ENCODE results near the gene TARS2. TPM values are rescaled to one million over a fixed set of nuclear protein-coding genes. Genes with fewer than 3 reads are reported as not detected.

The TARS2 gene
- polyA plus RNA-seq, 2 donors, result 14.1 to 26.7 TPM

- Histone ChIP-seq H3K4me1 (ENCODE audit: control insufficient read depth in 2 of 2, insufficient read depth in 2 of 2, low read length in 1 of 2) (peaks cover 0 to 6% of the 10 kb centered on the region in 2 donors), H3K4me3 (ENCODE audit: low read depth in 1 of 2, low read length in 2 of 2) (no peak overlapping the region), H3K27ac (ENCODE audit: low read depth in 2 of 2, low read length in 1 of 2) (no peak overlapping the region), H3K36me3 (ENCODE audit: control insufficient read depth in 2 of 2, insufficient read depth in 2 of 2, low read length in 1 of 2) (no peaks in the 10 kb centered on the region), H3K27me3 (ENCODE audit: control insufficient read depth in 1 of 2, insufficient read depth in 2 of 2, low read length in 2 of 2) (no peaks in the 10 kb centered on the region), H3K9me3 (ENCODE audit: control insufficient read depth in 2 of 2, insufficient read depth in 1 of 2, low read depth in 1 of 2, low read length in 1 of 2) (no peaks in the 10 kb centered on the region)
- 86% methylated on average over 16 of the region's 16 CpGs for whole genome bisulfite sequencing, 2 donors
Measured at GRCh38 chr1:150546294-150546937, 59.2 kb downstream of the TARS2 start.

- 44 to 52% methylated on average over 4 of the region's 4 CpGs for WGBS, 2 donors
- H3K9me3 ChIP-seq (ENCODE audit: control insufficient read depth in 2 of 2, insufficient read depth in 1 of 2, low read depth in 1 of 2, low read length in 1 of 2), result no peaks in the 10 kb centered on the region
- H3K27ac ChIP-seq (ENCODE audit: low read depth in 2 of 2, low read length in 1 of 2), result peak overlapping the region; percentile 92
- peaks cover 0 to 9% of the 10 kb centered on the region in 2 donors for H3K4me1 ChIP-seq (ENCODE audit: control insufficient read depth in 2 of 2, insufficient read depth in 2 of 2, low read length in 1 of 2)
- H3K36me3 ChIP-seq (ENCODE audit: control insufficient read depth in 2 of 2, insufficient read depth in 2 of 2, low read length in 1 of 2), result peaks cover 0 to 2% of the 10 kb centered on the region in 2 donors
- no peaks in the 10 kb centered on the region for H3K27me3 ChIP-seq (ENCODE audit: control insufficient read depth in 1 of 2, insufficient read depth in 2 of 2, low read length in 2 of 2)
- peak overlapping the region in 1 of 2 donors; percentile 72 for H3K4me3 ChIP-seq (ENCODE audit: low read depth in 1 of 2, low read length in 2 of 2)
Measured at GRCh38 chr1:150548324-150548631, 61.1 kb downstream of the TARS2 start.

GRCh38 chr1:150548632-150549495 is 61.6 kb downstream of the TARS2 start, which contains the start of gene ADAMTSL4:
Gene ADAMTSL4 (plus strand): TSS chr1:150549408. CDS start chr1:150552289, 2,881 bp downstream.
- no peaks in the 10 kb centered on the region for H3K9me3 ChIP-seq (ENCODE audit: control insufficient read depth in 2 of 2, insufficient read depth in 1 of 2, low read depth in 1 of 2, low read length in 1 of 2)
- peaks cover 0 to 2% of the 10 kb centered on the region in 2 donors for H3K36me3 ChIP-seq (ENCODE audit: control insufficient read depth in 2 of 2, insufficient read depth in 2 of 2, low read length in 1 of 2)
- H3K27me3 ChIP-seq (ENCODE audit: control insufficient read depth in 1 of 2, insufficient read depth in 2 of 2, low read length in 2 of 2), result no peaks in the 10 kb centered on the region
- WGBS, 2 donors, result 0 to 1% methylated on average over 57 to 91 of the region's 91 CpGs
- H3K4me3 ChIP-seq (ENCODE audit: low read depth in 1 of 2, low read length in 2 of 2), result peak within 1 kb of the TSS; percentile 64 to 72
- peak within 1 kb of the TSS; percentile 92 for H3K27ac ChIP-seq (ENCODE audit: low read depth in 2 of 2, low read length in 1 of 2)
- peaks cover 0 to 6% of the 10 kb centered on the region in 2 donors for H3K4me1 ChIP-seq (ENCODE audit: control insufficient read depth in 2 of 2, insufficient read depth in 2 of 2, low read length in 1 of 2)

- Histone ChIP-seq H3K36me3 (ENCODE audit: control insufficient read depth in 2 of 2, insufficient read depth in 2 of 2, low read length in 1 of 2) (peaks cover 0 to 6% of the 10 kb centered on the region in 2 donors), H3K9me3 (ENCODE audit: control insufficient read depth in 2 of 2, insufficient read depth in 1 of 2, low read depth in 1 of 2, low read length in 1 of 2) (no peaks in the 10 kb centered on the region), H3K27me3 (ENCODE audit: control insufficient read depth in 1 of 2, insufficient read depth in 2 of 2, low read length in 2 of 2) (no peaks in the 10 kb centered on the region), H3K4me3 (ENCODE audit: low read depth in 1 of 2, low read length in 2 of 2) (peak overlapping the region; percentile 64 to 72), H3K4me1 (ENCODE audit: control insufficient read depth in 2 of 2, insufficient read depth in 2 of 2, low read length in 1 of 2) (peaks cover 0 to 6% of the 10 kb centered on the region in 2 donors), H3K27ac (ENCODE audit: low read depth in 2 of 2, low read length in 1 of 2) (peak overlapping the region; percentile 92)
- WGBS, 2 donors, result 14 to 29% methylated on average over 22 to 43 of the region's 43 CpGs
Measured at GRCh38 chr1:150549496-150550221, 62.4 kb downstream of the TARS2 start.

- Histone ChIP-seq H3K4me3 (ENCODE audit: low read depth in 1 of 2, low read length in 2 of 2) (peak overlapping the region; percentile 64 to 72), H3K27me3 (ENCODE audit: control insufficient read depth in 1 of 2, insufficient read depth in 2 of 2, low read length in 2 of 2) (no peaks in the 10 kb centered on the region), H3K9me3 (ENCODE audit: control insufficient read depth in 2 of 2, insufficient read depth in 1 of 2, low read depth in 1 of 2, low read length in 1 of 2) (no peaks in the 10 kb centered on the region), H3K27ac (ENCODE audit: low read depth in 2 of 2, low read length in 1 of 2) (peak overlapping the region; percentile 92), H3K4me1 (ENCODE audit: control insufficient read depth in 2 of 2, insufficient read depth in 2 of 2, low read length in 1 of 2) (peaks cover 0 to 6% of the 10 kb centered on the region in 2 donors), H3K36me3 (ENCODE audit: control insufficient read depth in 2 of 2, insufficient read depth in 2 of 2, low read length in 1 of 2) (peaks cover 2 to 6% of the 10 kb centered on the region in 2 donors)
- 44 to 49% methylated on average over 20 to 22 of the region's 22 CpGs for WGBS, 2 donors
Measured at GRCh38 chr1:150550222-150551050, 63.2 kb downstream of the TARS2 start.

- peak overlapping the region; percentile 92 for H3K27ac ChIP-seq (ENCODE audit: low read depth in 2 of 2, low read length in 1 of 2)
- H3K4me1 ChIP-seq (ENCODE audit: control insufficient read depth in 2 of 2, insufficient read depth in 2 of 2, low read length in 1 of 2), result peaks cover 0 to 6% of the 10 kb centered on the region in 2 donors
- peak overlapping the region; percentile 64 to 72 for H3K4me3 ChIP-seq (ENCODE audit: low read depth in 1 of 2, low read length in 2 of 2)
- H3K36me3 ChIP-seq (ENCODE audit: control insufficient read depth in 2 of 2, insufficient read depth in 2 of 2, low read length in 1 of 2), result peaks cover 5 to 9% of the 10 kb centered on the region in 2 donors
- 59 to 64% methylated on average over 11 of the region's 11 CpGs for WGBS, 2 donors
- H3K27me3 ChIP-seq (ENCODE audit: control insufficient read depth in 1 of 2, insufficient read depth in 2 of 2, low read length in 2 of 2), result no peaks in the 10 kb centered on the region
- no peaks in the 10 kb centered on the region for H3K9me3 ChIP-seq (ENCODE audit: control insufficient read depth in 2 of 2, insufficient read depth in 1 of 2, low read depth in 1 of 2, low read length in 1 of 2)
Measured at GRCh38 chr1:150551051-150551783, 64.0 kb downstream of the TARS2 start.

GRCh38 chr1:150551784-150552127 is 64.5 kb downstream of the TARS2 start:
- WGBS, 2 donors, result 13 to 35% methylated on average over 1 of the region's 1 CpG
- H3K4me1 ChIP-seq (ENCODE audit: control insufficient read depth in 2 of 2, insufficient read depth in 2 of 2, low read length in 1 of 2), result peaks cover 0 to 6% of the 10 kb centered on the region in 2 donors
- H3K9me3 ChIP-seq (ENCODE audit: control insufficient read depth in 2 of 2, insufficient read depth in 1 of 2, low read depth in 1 of 2, low read length in 1 of 2), result no peaks in the 10 kb centered on the region
- H3K4me3 ChIP-seq (ENCODE audit: low read depth in 1 of 2, low read length in 2 of 2), result no peak overlapping the region
- H3K36me3 ChIP-seq (ENCODE audit: control insufficient read depth in 2 of 2, insufficient read depth in 2 of 2, low read length in 1 of 2), result peaks cover 5 to 11% of the 10 kb centered on the region in 2 donors
- H3K27me3 ChIP-seq (ENCODE audit: control insufficient read depth in 1 of 2, insufficient read depth in 2 of 2, low read length in 2 of 2), result no peaks in the 10 kb centered on the region
- peak overlapping the region; percentile 57 to 92 for H3K27ac ChIP-seq (ENCODE audit: low read depth in 2 of 2, low read length in 1 of 2)

GRCh38 chr1:150552128-150552910 is 65.1 kb downstream of the TARS2 start:
- Histone ChIP-seq H3K9me3 (ENCODE audit: control insufficient read depth in 2 of 2, insufficient read depth in 1 of 2, low read depth in 1 of 2, low read length in 1 of 2) (no peaks in the 10 kb centered on the region), H3K27me3 (ENCODE audit: control insufficient read depth in 1 of 2, insufficient read depth in 2 of 2, low read length in 2 of 2) (no peaks in the 10 kb centered on the region), H3K27ac (ENCODE audit: low read depth in 2 of 2, low read length in 1 of 2) (peak overlapping the region; percentile 62 to 92), H3K36me3 (ENCODE audit: control insufficient read depth in 2 of 2, insufficient read depth in 2 of 2, low read length in 1 of 2) (peaks cover 5 to 15% of the 10 kb centered on the region in 2 donors), H3K4me1 (ENCODE audit: control insufficient read depth in 2 of 2, insufficient read depth in 2 of 2, low read length in 1 of 2) (peaks cover 0 to 6% of the 10 kb centered on the region in 2 donors), H3K4me3 (ENCODE audit: low read depth in 1 of 2, low read length in 2 of 2) (no peak overlapping the region)
- WGBS, 2 donors, result 32% methylated on average over 13 of the region's 13 CpGs
